Type B pancreatic cell (in vitro differentiated cells): Measurements from ENCODE around the gene APBA3. TPM values are rescaled to one million over a fixed set of nuclear protein-coding genes. Genes with fewer than 3 reads are reported as not detected.

Source experiments
- DNase-seq: peaks from one replicate; pipeline ENCODE4 v3.0.0; 2021; ENCODE audit warnings: mixed read lengths; ENCODE audit not compliant: unreplicated experiment; ENCODE audit errors: extremely low spot score
- H3K27ac Mint-ChIP-seq: 2 replicates; pipeline ENCODE4 v1.8.0; 2021; ENCODE audit warnings: mild to moderate bottlenecking, mixed read lengths
- H3K27me3 Mint-ChIP-seq: 2 replicates; pipeline ENCODE4 v1.8.0; 2021; ENCODE audit warnings: mixed read lengths
- H3K36me3 Mint-ChIP-seq: 2 replicates; pipeline ENCODE4 v1.8.0; 2021; ENCODE audit warnings: mixed read lengths
- H3K4me1 Mint-ChIP-seq: one replicate; pipeline ENCODE4 v1.8.0; 2021; ENCODE audit warnings: mixed read lengths; ENCODE audit not compliant: unreplicated experiment
- H3K4me3 Mint-ChIP-seq: 2 replicates; pipeline ENCODE4 v1.8.0; 2021; ENCODE audit warnings: mild to moderate bottlenecking, mixed read lengths
- H3K9me3 Mint-ChIP-seq: 2 replicates; pipeline ENCODE4 v1.8.0; 2021; ENCODE audit warnings: mixed read lengths
- CTCF ChIP-seq: fragments of 200-600 bp; sonication (generic); conservative IDR thresholded peaks from 2 replicates; pipeline ENCODE4 v1.5.0; 2021; ENCODE audit warnings: antibody characterized with exemption, mild to moderate bottlenecking
- total RNA-seq: library from RNA; stranded (reverse); gene quantifications from 2 replicates; pipeline ENCODE4 v1.2.1, GENCODE V29; 2021; ENCODE audit warnings: low replicate concordance

The APBA3 gene
- total RNA-seq, 1 donor from 2014 or later: 28.5 TPM

GRCh38 chr19:3807574-3808354, 46.3 kb upstream of the APBA3 start:
- no peaks in the 10 kb centered on the region for H3K9me3 Mint-ChIP-seq
- no peak overlapping the region for H3K27ac Mint-ChIP-seq
- no peak for DNase-seq
- H3K36me3 Mint-ChIP-seq: no peaks in the 10 kb centered on the region
- no peak overlapping the region for H3K4me3 Mint-ChIP-seq
- H3K4me1 Mint-ChIP-seq: no peaks in the 10 kb centered on the region
- peaks cover 15% of the 10 kb centered on the region for H3K27me3 Mint-ChIP-seq
- TF ChIP-seq CTCF: no peak

- Mint-ChIP-seq H3K36me3 (no peaks in the 10 kb centered on the region), H3K9me3 (no peaks in the 10 kb centered on the region), H3K27me3 (peaks cover 21% of the 10 kb centered on the region), H3K27ac (no peak overlapping the region), H3K4me3 (no peak overlapping the region), H3K4me1 (no peaks in the 10 kb centered on the region)
- DNase-seq: no peak
- no peak for TF ChIP-seq CTCF
Observed at GRCh38 chr19:3807131-3807480, 45.6 kb upstream of the APBA3 start.

GRCh38 chr19:3805859-3806258, 44.4 kb upstream of the APBA3 start:
- no peaks in the 10 kb centered on the region for H3K4me1 Mint-ChIP-seq
- no peak overlapping the region for H3K4me3 Mint-ChIP-seq
- peaks cover 33% of the 10 kb centered on the region for H3K27me3 Mint-ChIP-seq
- no peaks in the 10 kb centered on the region for H3K36me3 Mint-ChIP-seq
- no peaks in the 10 kb centered on the region for H3K9me3 Mint-ChIP-seq
- DNase-seq: no peak
- H3K27ac Mint-ChIP-seq: no peak overlapping the region
- TF ChIP-seq CTCF: no peak

GRCh38 chr19:3804429-3804828, 42.9 kb upstream of the APBA3 start:
- DNase-seq: no peak
- Mint-ChIP-seq H3K27ac (no peak overlapping the region), H3K4me3 (no peak overlapping the region), H3K27me3 (peaks cover 44% of the 10 kb centered on the region), H3K4me1 (no peaks in the 10 kb centered on the region), H3K9me3 (no peaks in the 10 kb centered on the region), H3K36me3 (no peaks in the 10 kb centered on the region)
- no peak for TF ChIP-seq CTCF

GRCh38 chr19:3803986-3804385, 42.5 kb upstream of the APBA3 start:
- H3K27me3 Mint-ChIP-seq: peaks cover 48% of the 10 kb centered on the region
- DNase-seq: no peak
- no peak overlapping the region for H3K4me3 Mint-ChIP-seq
- no peaks in the 10 kb centered on the region for H3K36me3 Mint-ChIP-seq
- no peaks in the 10 kb centered on the region for H3K9me3 Mint-ChIP-seq
- no peaks in the 10 kb centered on the region for H3K4me1 Mint-ChIP-seq
- no peak for TF ChIP-seq CTCF
- H3K27ac Mint-ChIP-seq: no peak overlapping the region
